ENCODE measurements around the gene TSPAN13.
"Not testable (repeated sequence)": the region's sequence is repeated elsewhere in the genome, so short reads cannot be mapped to it uniquely, and the experiment has no call there.

TSPAN13 gene

GRCh38 chr7:16741676-16742075 is 11.9 kb upstream of the TSPAN13 start:
- DNase-seq = no peak

DNA sequence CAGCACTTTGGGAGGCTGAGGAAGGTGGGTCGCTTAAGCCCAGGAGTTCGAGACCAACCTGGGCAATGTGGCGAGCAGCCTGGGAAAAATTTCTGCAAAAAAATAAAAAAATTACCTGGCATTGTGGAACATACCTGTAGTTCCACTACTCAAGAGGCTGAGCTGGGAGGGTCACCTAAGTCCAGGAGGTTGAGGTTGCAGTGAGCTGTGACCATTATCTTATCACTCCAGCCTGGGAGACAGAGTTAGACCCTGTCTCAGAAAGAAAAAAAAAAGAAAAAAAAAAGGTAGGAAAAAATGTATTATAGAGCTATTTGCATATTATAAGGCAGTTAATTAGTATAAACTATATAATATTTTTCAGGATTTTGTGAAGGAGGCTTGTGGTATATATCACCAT is 11.0 kb upstream of the TSPAN13 start:
- DNase-seq = no peak

GRCh38 chr7:16743236-16743635 is 10.3 kb upstream of the TSPAN13 start:
- DNase-seq = no peak

- DNase-seq = no peak
Observed at GRCh38 chr7:16744518-16745250, 8.9 kb upstream of the TSPAN13 start.

DNA sequence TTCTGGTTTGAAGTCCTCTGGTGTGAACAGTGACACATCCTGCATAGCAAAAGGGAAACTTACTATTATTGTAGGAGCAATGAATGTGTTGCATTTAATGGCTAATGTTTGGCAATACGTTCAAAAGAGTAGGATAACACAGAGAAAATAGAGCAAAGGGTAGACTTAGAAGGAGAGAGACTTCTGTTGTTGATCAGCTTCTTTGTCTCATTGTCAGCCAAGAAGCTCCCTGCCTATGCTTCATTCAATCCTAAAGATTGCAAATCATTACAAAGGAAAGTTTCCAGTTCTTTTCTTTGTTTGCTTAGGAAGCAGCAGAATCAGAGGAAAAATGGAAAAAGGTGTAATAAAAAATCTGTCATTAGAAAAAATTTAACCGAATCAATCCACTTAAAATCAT is 7.9 kb upstream of the TSPAN13 start:
- no peak for DNase-seq

- no peak for DNase-seq
Observed at GRCh38 chr7:16747102-16747501, 6.5 kb upstream of the TSPAN13 start.

- no peak for DNase-seq
Observed at GRCh38 chr7:16753932-16754855, 639 bp downstream of the TSPAN13 start.

GRCh38 chr7:16754856-16755317 is 1.3 kb downstream of the TSPAN13 start:
- DNase-seq = no peak

DNA sequence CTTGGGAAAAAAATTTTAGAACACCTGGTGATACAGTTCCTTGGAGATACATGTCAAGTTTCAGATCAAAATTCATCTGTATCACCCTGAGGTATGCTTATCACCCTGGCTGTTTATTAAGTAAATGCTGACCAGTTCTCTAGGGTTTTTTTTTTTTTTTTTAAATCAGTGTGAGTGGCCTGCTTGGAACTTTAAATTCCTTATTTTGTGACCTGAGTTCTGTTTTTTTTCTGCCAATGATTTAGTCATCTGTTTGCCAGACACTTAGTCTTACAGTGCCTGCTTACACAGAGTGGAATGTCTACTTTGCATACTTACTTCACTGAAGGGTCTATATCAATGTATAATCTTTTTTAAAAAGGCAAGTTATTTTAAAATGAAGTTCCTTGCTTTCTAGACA is 1.8 kb downstream of the TSPAN13 start:
- no peak for DNase-seq

DNA sequence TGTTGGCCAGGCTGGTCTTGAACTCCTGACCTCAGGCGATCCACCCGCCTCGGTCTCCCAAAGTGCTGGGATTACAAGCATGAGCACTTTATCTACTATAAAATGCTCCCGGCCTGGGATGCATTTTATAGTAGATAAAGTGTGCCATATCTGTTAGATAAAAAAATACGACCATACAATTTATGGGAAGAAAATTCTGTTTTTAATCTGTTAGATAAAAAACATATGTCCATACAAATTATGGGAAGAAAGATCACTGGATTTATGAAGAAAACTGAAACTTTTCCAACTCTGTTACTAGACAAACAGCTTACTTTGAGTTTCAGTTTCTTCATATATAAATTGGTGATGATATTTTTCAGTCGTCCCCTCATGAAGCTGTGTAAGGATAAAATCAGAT is 4.5 kb downstream of the TSPAN13 start:
- DNase-seq = no peak

DNA sequence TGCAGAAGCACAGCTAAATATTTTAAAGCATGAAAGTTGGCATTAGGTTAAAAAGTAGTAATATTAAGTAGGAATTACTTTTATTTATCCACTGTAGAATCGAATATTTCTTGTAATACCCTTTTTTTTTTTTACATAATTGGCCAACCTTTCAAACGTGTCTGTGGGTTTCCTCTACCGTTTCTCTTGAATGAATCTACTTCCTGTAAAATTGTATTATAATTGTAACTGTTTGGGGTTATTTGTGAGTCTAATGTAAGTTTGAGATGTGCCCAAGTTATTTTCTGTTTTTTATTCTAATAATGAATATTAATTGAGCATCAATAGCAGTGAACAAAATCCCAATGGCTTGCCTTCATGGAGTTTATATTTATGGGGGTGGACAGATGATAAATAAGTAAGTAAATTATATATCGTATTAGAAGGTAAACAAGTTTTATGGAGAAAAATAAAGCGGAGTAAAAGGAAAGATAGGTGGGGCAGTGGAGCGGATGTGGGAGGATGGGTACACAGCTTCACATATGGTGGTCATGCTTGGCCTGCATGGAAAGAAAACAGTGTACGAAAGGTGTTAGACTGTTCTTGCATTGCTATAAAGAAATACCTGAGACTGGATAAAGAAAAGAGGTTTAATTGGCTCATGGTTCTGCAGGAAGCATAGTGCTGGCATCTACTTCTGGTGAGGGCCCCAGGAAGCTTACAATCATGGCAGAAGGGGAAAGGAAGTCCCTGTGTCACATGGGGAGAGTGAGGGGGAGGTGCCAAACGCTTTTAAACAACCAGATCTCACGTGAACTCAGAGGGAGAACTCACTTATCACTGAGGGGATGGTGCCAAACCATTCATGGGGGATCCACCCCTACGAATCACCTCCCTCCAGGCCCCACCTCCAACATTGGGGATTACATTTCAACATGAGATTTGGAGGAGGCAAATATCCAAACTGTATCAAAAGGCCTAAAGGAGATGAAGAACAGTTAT is 5.4 kb downstream of the TSPAN13 start:
- DNase-seq = no peak

- no peak for DNase-seq
Observed at GRCh38 chr7:16759840-16760239, 6.3 kb downstream of the TSPAN13 start.

- DNase-seq = no peak
Observed at GRCh38 chr7:16762177-16762576, 8.6 kb downstream of the TSPAN13 start.

GRCh38 chr7:16764942-16765341 is 11.4 kb downstream of the TSPAN13 start:
- no peak for DNase-seq

GRCh38 chr7:16765436-16765859 is 11.9 kb downstream of the TSPAN13 start:
- no peak for DNase-seq

GRCh38 chr7:16769994-16770393 is 16.4 kb downstream of the TSPAN13 start:
- DNase-seq = not testable (repeated sequence)

- no peak for DNase-seq
Observed at GRCh38 chr7:16770657-16771329, 17.2 kb downstream of the TSPAN13 start.

- no peak for DNase-seq
Observed at GRCh38 chr7:16773326-16773725, 19.8 kb downstream of the TSPAN13 start.

DNA sequence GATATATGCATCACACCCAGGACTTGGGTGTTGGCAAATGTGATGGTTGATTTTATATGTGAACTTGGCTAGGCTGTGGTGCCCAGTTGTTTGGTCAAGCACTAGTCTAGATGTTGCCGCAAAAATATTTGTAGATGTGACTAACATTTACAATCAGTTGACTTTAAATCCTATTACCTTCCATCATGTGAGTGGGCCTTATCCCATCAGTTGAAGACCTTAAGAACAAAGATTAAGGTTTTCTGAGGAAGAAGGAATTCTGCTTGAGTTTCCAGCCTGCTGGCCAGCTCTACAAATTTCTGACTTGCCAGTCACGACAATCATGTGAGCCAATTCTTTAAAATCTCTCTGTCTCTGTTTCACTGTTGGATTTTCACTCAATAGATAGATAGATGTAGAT is 20.3 kb downstream of the TSPAN13 start:
- no peak for DNase-seq

GRCh38 chr7:16774294-16774693 is 20.7 kb downstream of the TSPAN13 start:
- no peak for DNase-seq

DNA sequence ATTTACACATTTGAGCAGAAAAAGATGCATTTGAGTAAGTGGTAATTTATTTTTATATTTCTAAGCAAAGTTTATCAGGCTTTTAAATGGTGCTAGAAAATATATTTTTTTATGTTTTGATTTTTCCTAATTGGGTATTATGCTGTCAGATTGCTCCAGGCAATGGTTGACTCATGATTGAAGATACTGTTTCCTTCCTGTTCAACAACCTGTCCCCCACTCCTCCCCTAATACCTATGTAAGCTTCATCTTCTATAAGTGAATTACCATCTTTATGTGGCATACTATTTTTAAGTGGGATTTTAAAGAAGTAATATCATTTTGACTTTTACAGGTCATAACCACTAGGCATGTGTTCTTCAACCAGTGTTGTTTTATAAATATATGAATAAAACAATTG is 21.4 kb downstream of the TSPAN13 start:
- DNase-seq = no peak

- no peak for DNase-seq
Observed at GRCh38 chr7:16776053-16776452, 22.5 kb downstream of the TSPAN13 start.

Data from CD4-positive, alpha-beta T cell treated with Interleukin-17A for 1 hour (primary cell).